Measurements from ENCODE around the gene CLASP1.
"Not testable (repeated sequence)": the region's sequence is repeated elsewhere in the genome, so short reads cannot be mapped to it uniquely, and the experiment has no call there.

CLASP1 gene

GRCh38 chr2:121505005-121505404 is 144.3 kb downstream of the CLASP1 start:
- DNase-seq (ENCODE audit: low read depth in 2 of 2): no peak

- no peak for DNase-seq (ENCODE audit: low read depth in 2 of 2)
These were observed 144.9 kb downstream of the CLASP1 start for GRCh38 chr2:121504316-121504715.

- no peak for DNase-seq (ENCODE audit: low read depth in 2 of 2)
These were observed 146.5 kb downstream of the CLASP1 start for GRCh38 chr2:121502781-121503180.

GRCh38 chr2:121502246-121502645 is 147.0 kb downstream of the CLASP1 start:
- DNase-seq (ENCODE audit: low read depth in 2 of 2): no peak

GRCh38 chr2:121501554-121501953 is 147.7 kb downstream of the CLASP1 start:
- no peak for DNase-seq (ENCODE audit: low read depth in 2 of 2)

- DNase-seq (ENCODE audit: low read depth in 2 of 2): no peak
These were observed 148.2 kb downstream of the CLASP1 start for GRCh38 chr2:121501031-121501430.

GRCh38 chr2:121498731-121499130 is 150.5 kb downstream of the CLASP1 start:
- no peak for DNase-seq (ENCODE audit: low read depth in 2 of 2)

GRCh38 chr2:121492409-121492808 is 156.9 kb downstream of the CLASP1 start:
- DNase-seq (ENCODE audit: low read depth in 2 of 2): no peak

GRCh38 chr2:121491518-121491917 is 157.7 kb downstream of the CLASP1 start:
- no peak for DNase-seq (ENCODE audit: low read depth in 2 of 2)

- DNase-seq (ENCODE audit: low read depth in 2 of 2): no peak
These were observed 158.6 kb downstream of the CLASP1 start for GRCh38 chr2:121490584-121491133.

- DNase-seq (ENCODE audit: low read depth in 2 of 2): no peak
These were observed 159.2 kb downstream of the CLASP1 start for GRCh38 chr2:121489911-121490583.

- DNase-seq (ENCODE audit: low read depth in 2 of 2): no peak
These were observed 160.0 kb downstream of the CLASP1 start for GRCh38 chr2:121489284-121489683.

- DNase-seq (ENCODE audit: low read depth in 2 of 2): no peak
These were observed 163.0 kb downstream of the CLASP1 start for GRCh38 chr2:121486191-121486790.

- no peak for DNase-seq (ENCODE audit: low read depth in 2 of 2)
These were observed 164.2 kb downstream of the CLASP1 start for GRCh38 chr2:121485039-121485438.

- DNase-seq (ENCODE audit: low read depth in 2 of 2): no peak
These were observed 165.4 kb downstream of the CLASP1 start for GRCh38 chr2:121483846-121484245.

GRCh38 chr2:121483021-121483420 is 166.2 kb downstream of the CLASP1 start:
- no peak for DNase-seq (ENCODE audit: low read depth in 2 of 2)

- no peak for DNase-seq (ENCODE audit: low read depth in 2 of 2)
These were observed 168.4 kb downstream of the CLASP1 start for GRCh38 chr2:121480826-121481225.

GRCh38 chr2:121479882-121480522 is 169.3 kb downstream of the CLASP1 start:
- DNase-seq (ENCODE audit: low read depth in 2 of 2): no peak

- no peak for DNase-seq (ENCODE audit: low read depth in 2 of 2)
These were observed 170.1 kb downstream of the CLASP1 start for GRCh38 chr2:121478996-121479745.

GRCh38 chr2:121478358-121478995 is 170.8 kb downstream of the CLASP1 start:
- not testable (repeated sequence) for DNase-seq (ENCODE audit: low read depth in 2 of 2)

GRCh38 chr2:121476684-121477083 is 172.6 kb downstream of the CLASP1 start:
- no peak for DNase-seq (ENCODE audit: low read depth in 2 of 2)

Measured in stimulated activated CD4-positive, alpha-beta T cell treated with anti-CD3 and anti-CD28 coated beads, Interleukin-1b, Interleukin-23, amount 100 ng/mL, for 1 hour (primary cell).